CD8-positive, alpha-beta memory T cell (primary cell): ENCODE results near the gene NTRK3. TPM values are rescaled to one million over a fixed set of nuclear protein-coding genes. Genes with fewer than 3 reads are reported as not detected.
"Not testable (repeated sequence)": the region's sequence is repeated elsewhere in the genome, so short reads cannot be mapped to it uniquely, and the experiment has no call there.

Experiments used
- CTCF ChIA-PET: fragments of 350-600 bp; sonication (Branson Sonifier 250); formaldehyde crosslinking; loops from one replicate; lab custom pipeline; 2021; ENCODE audit warnings: antibody characterized with exemption; lab: Charles Lee
- POLR2A ChIA-PET: fragments of 350-600 bp; sonication (Branson Sonifier 250); formaldehyde crosslinking; loops from one replicate; lab custom pipeline; 2021; ENCODE audit warnings: antibody characterized with exemption; lab: Charles Lee
- DNase-seq, 5 donors: peaks; one replicate each; pipeline versions ENCODE4 v3.0.0 to v3.0.0-alpha.2; 2020 to 2022; ENCODE audit warnings: mixed read lengths in 1 of 5
- H3K27ac ChIP-seq: one replicate; pipeline ENCODE4 v1.7.0; 2013; ENCODE audit warnings: low read depth, mild to moderate bottlenecking, low read length, moderate library complexity
- H3K27me3 ChIP-seq: 2 replicates; pipeline ENCODE4 v1.7.0; 2013; ENCODE audit warnings: low read length, mild to moderate bottlenecking; ENCODE audit not compliant: insufficient read depth, poor library complexity, severe bottlenecking
- H3K36me3 ChIP-seq: 2 replicates; pipeline ENCODE4 v1.7.0; 2013; ENCODE audit warnings: mild to moderate bottlenecking, low read length, moderate library complexity; ENCODE audit not compliant: insufficient read depth
- H3K4me1 ChIP-seq: 2 replicates; pipeline ENCODE4 v1.7.0; 2013; ENCODE audit warnings: mild to moderate bottlenecking, low read length, moderate library complexity; ENCODE audit not compliant: insufficient read depth
- H3K4me3 ChIP-seq: 2 replicates; pipeline ENCODE4 v1.7.0; 2013; ENCODE audit warnings: mild to moderate bottlenecking, low read length
- H3K9me3 ChIP-seq: 2 replicates; pipeline ENCODE4 v1.7.0; 2013; ENCODE audit warnings: mild to moderate bottlenecking, low read length
- H3K27ac Mint-ChIP-seq, 8 donors: one replicate each; pipeline ENCODE4 v1.8.0; 2020 to 2021; ENCODE audit warnings: mixed read lengths in 8 of 8, mild to moderate bottlenecking in 6 of 8, inconsistent platforms in 3 of 8, moderate library complexity in 3 of 8
- H3K27me3 Mint-ChIP-seq, 2 donors: one replicate each; pipeline ENCODE4 v1.8.0; 2020 to 2021; ENCODE audit warnings: mixed read lengths in 2 of 2, mild to moderate bottlenecking in 1 of 2, moderate library complexity in 1 of 2
- H3K36me3 Mint-ChIP-seq, 3 donors: one replicate each; pipeline ENCODE4 v1.8.0; 2020 to 2021; ENCODE audit warnings: mixed read lengths in 3 of 3, inconsistent platforms in 1 of 3, mild to moderate bottlenecking in 1 of 3
- H3K4me1 Mint-ChIP-seq, 3 donors: one replicate each; pipeline ENCODE4 v1.8.0; 2020 to 2021; ENCODE audit warnings: mixed read lengths in 3 of 3, inconsistent platforms in 1 of 3, mild to moderate bottlenecking in 1 of 3
- H3K4me3 Mint-ChIP-seq, 7 donors: one replicate each; pipeline ENCODE4 v1.8.0; 2020 to 2021; ENCODE audit warnings: mixed read lengths in 7 of 7, mild to moderate bottlenecking in 6 of 7, moderate library complexity in 4 of 7, inconsistent platforms in 2 of 7
- H3K9me3 Mint-ChIP-seq, 5 donors: one replicate each; pipeline ENCODE4 v1.8.0; 2020 to 2022; ENCODE audit warnings: mixed read lengths in 5 of 5, mild to moderate bottlenecking in 3 of 5, moderate library complexity in 2 of 5, inconsistent platforms in 1 of 5
- polyA plus RNA-seq: library from polyadenylated mRNA; unstranded; fragments of 300-500 nt; fragmentation: Illumina TruSeq; gene quantifications from one replicate; pipeline ENCODE4 v1.2.3, GENCODE V29; 2021
- total RNA-seq, 2 experiments: library from RNA; stranded (reverse); gene quantifications; one replicate each; pipeline ENCODE4 v1.2.3, GENCODE V29; 2021

NTRK3 gene
- total and polyA plus RNA-seq, 3 experiments from 2014 or later: 0.26 to 0.29 TPM; not detected in 1

- peaks cover 2 to 15% of the 10 kb centered on the region in 2 donors for H3K27me3 Mint-ChIP-seq
These were observed 179.1 kb downstream of the NTRK3 start for GRCh38 chr15:88077296-88078020.

GRCh38 chr15:88076328-88076727 is 180.2 kb downstream of the NTRK3 start:
- no peaks in the 10 kb centered on the region for H3K4me1 Mint-ChIP-seq
- no peak overlapping the region for H3K4me3 ChIP-seq
- no peak overlapping the region for H3K4me3 Mint-ChIP-seq
- H3K4me1 ChIP-seq: no peaks in the 10 kb centered on the region
- CTCF ChIA-PET: no interaction called here
- H3K36me3 Mint-ChIP-seq: no peaks in the 10 kb centered on the region
- no peaks in the 10 kb centered on the region for H3K27me3 ChIP-seq
- DNase-seq: no peak
- H3K36me3 ChIP-seq: no peaks in the 10 kb centered on the region
- no peak overlapping the region for H3K27ac Mint-ChIP-seq
- H3K27me3 Mint-ChIP-seq: peaks cover under 1 to 13% of the 10 kb centered on the region in 2 donors
- POLR2A ChIA-PET: no interaction called here
- no peaks in the 10 kb centered on the region for H3K9me3 ChIP-seq
- no peak overlapping the region for H3K27ac ChIP-seq
- H3K9me3 Mint-ChIP-seq: no peaks in the 10 kb centered on the region

More at GRCh38 chr15:88077296-88078020, 179.1 kb downstream of the NTRK3 start:
- no peaks in the 10 kb centered on the region for H3K36me3 Mint-ChIP-seq
- Histone ChIP-seq H3K4me1 (no peaks in the 10 kb centered on the region), H3K27ac (no peak overlapping the region), H3K4me3 (no peak overlapping the region), H3K27me3 (no peaks in the 10 kb centered on the region), H3K36me3 (no peaks in the 10 kb centered on the region), H3K9me3 (no peaks in the 10 kb centered on the region)
- ChIA-PET CTCF (no interaction called here), POLR2A (no interaction called here)
- H3K9me3 Mint-ChIP-seq: no peaks in the 10 kb centered on the region
- H3K4me1 Mint-ChIP-seq: no peaks in the 10 kb centered on the region
- no peak for DNase-seq
- no peak overlapping the region for H3K27ac Mint-ChIP-seq
- H3K4me3 Mint-ChIP-seq: no peak overlapping the region

- no peaks in the 10 kb centered on the region for H3K36me3 Mint-ChIP-seq
- no peak overlapping the region for H3K27ac Mint-ChIP-seq
- H3K4me1 Mint-ChIP-seq: no peaks in the 10 kb centered on the region
- no peaks in the 10 kb centered on the region for H3K36me3 ChIP-seq
- no peaks in the 10 kb centered on the region for H3K4me1 ChIP-seq
- H3K27me3 ChIP-seq: no peaks in the 10 kb centered on the region
- H3K4me3 Mint-ChIP-seq: no peak overlapping the region
- POLR2A ChIA-PET: no interaction called here
- no peaks in the 10 kb centered on the region for H3K9me3 Mint-ChIP-seq
- no peak for DNase-seq
- no peak overlapping the region for H3K4me3 ChIP-seq
- H3K27ac ChIP-seq: no peak overlapping the region
- peaks cover 0 to 13% of the 10 kb centered on the region in 2 donors for H3K27me3 Mint-ChIP-seq
- CTCF ChIA-PET: no interaction called here
- H3K9me3 ChIP-seq: no peaks in the 10 kb centered on the region
These were observed 181.4 kb downstream of the NTRK3 start for GRCh38 chr15:88075102-88075501.

GRCh38 chr15:88074386-88074785 is 182.2 kb downstream of the NTRK3 start:
- no peaks in the 10 kb centered on the region for H3K4me1 ChIP-seq
- Mint-ChIP-seq H3K27ac (no peak overlapping the region), H3K36me3 (no peaks in the 10 kb centered on the region), H3K27me3 (peaks cover 0 to 13% of the 10 kb centered on the region in 2 donors), H3K4me3 (no peak overlapping the region), H3K9me3 (no peaks in the 10 kb centered on the region), H3K4me1 (no peaks in the 10 kb centered on the region)
- POLR2A ChIA-PET: no interaction called here
- H3K4me3 ChIP-seq: no peak overlapping the region
- no peaks in the 10 kb centered on the region for H3K9me3 ChIP-seq
- no peaks in the 10 kb centered on the region for H3K27me3 ChIP-seq
- DNase-seq: no peak
- no peak overlapping the region for H3K27ac ChIP-seq
- no peaks in the 10 kb centered on the region for H3K36me3 ChIP-seq
- CTCF ChIA-PET: no interaction called here

GRCh38 chr15:88073391-88073691 is 183.2 kb downstream of the NTRK3 start:
- Mint-ChIP-seq H3K27ac (no peak overlapping the region), H3K9me3 (no peaks in the 10 kb centered on the region), H3K4me1 (no peaks in the 10 kb centered on the region), H3K27me3 (peaks cover 0 to 13% of the 10 kb centered on the region in 2 donors), H3K36me3 (no peaks in the 10 kb centered on the region), H3K4me3 (no peak overlapping the region)
- ChIA-PET CTCF (no interaction called here), POLR2A (no interaction called here)
- Histone ChIP-seq H3K4me3 (no peak overlapping the region), H3K36me3 (no peaks in the 10 kb centered on the region), H3K27ac (no peak overlapping the region), H3K9me3 (no peaks in the 10 kb centered on the region), H3K27me3 (no peaks in the 10 kb centered on the region), H3K4me1 (no peaks in the 10 kb centered on the region)
- no peak for DNase-seq

- no peak overlapping the region for H3K4me3 Mint-ChIP-seq
- no peak overlapping the region for H3K27ac Mint-ChIP-seq
- H3K27me3 ChIP-seq: no peaks in the 10 kb centered on the region
- no peak overlapping the region for H3K4me3 ChIP-seq
- H3K4me1 ChIP-seq: no peaks in the 10 kb centered on the region
- H3K27ac ChIP-seq: no peak overlapping the region
- ChIA-PET POLR2A (no interaction called here), CTCF (no interaction called here)
- H3K27me3 Mint-ChIP-seq: peaks cover 0 to 13% of the 10 kb centered on the region in 2 donors
- no peaks in the 10 kb centered on the region for H3K9me3 Mint-ChIP-seq
- H3K4me1 Mint-ChIP-seq: no peaks in the 10 kb centered on the region
- no peaks in the 10 kb centered on the region for H3K9me3 ChIP-seq
- DNase-seq: no peak
- H3K36me3 Mint-ChIP-seq: no peaks in the 10 kb centered on the region
- H3K36me3 ChIP-seq: no peaks in the 10 kb centered on the region
These were observed 183.7 kb downstream of the NTRK3 start for GRCh38 chr15:88072598-88073390.

GRCh38 chr15:88072133-88072532 is 184.4 kb downstream of the NTRK3 start:
- peaks cover 0 to 12% of the 10 kb centered on the region in 2 donors for H3K27me3 Mint-ChIP-seq
- H3K9me3 Mint-ChIP-seq, POLR2A ChIA-PET, H3K27ac ChIP-seq, H3K27me3 ChIP-seq, H3K4me1 ChIP-seq, H3K36me3 Mint-ChIP-seq, H3K4me1 Mint-ChIP-seq, H3K27ac Mint-ChIP-seq, CTCF ChIA-PET, DNase-seq, H3K36me3 ChIP-seq, H3K4me3 Mint-ChIP-seq, H3K4me3 ChIP-seq, H3K9me3 ChIP-seq: not testable (repeated sequence)

GRCh38 chr15:88071141-88071540 is 185.4 kb downstream of the NTRK3 start:
- H3K4me3 Mint-ChIP-seq: no peak overlapping the region
- Histone ChIP-seq H3K27me3 (no peaks in the 10 kb centered on the region), H3K36me3 (no peaks in the 10 kb centered on the region), H3K9me3 (no peaks in the 10 kb centered on the region), H3K4me1 (no peaks in the 10 kb centered on the region), H3K27ac (no peak overlapping the region), H3K4me3 (no peak overlapping the region)
- no peaks in the 10 kb centered on the region for H3K36me3 Mint-ChIP-seq
- POLR2A ChIA-PET: no interaction called here
- peaks cover 0 to 11% of the 10 kb centered on the region in 2 donors for H3K27me3 Mint-ChIP-seq
- H3K27ac Mint-ChIP-seq: no peak overlapping the region
- no peak for DNase-seq
- CTCF ChIA-PET: no interaction called here
- H3K4me1 Mint-ChIP-seq: no peaks in the 10 kb centered on the region
- peaks cover 0 to 3% (median 0%) of the 10 kb centered on the region in 5 donors for H3K9me3 Mint-ChIP-seq
